ENCODE data around the gene MAPRE2.
"Not testable (repeated sequence)": the region's sequence is repeated elsewhere in the genome, so short reads cannot be mapped to it uniquely, and the experiment has no call there.

Gene MAPRE2

GRCh38 chr18:35155398-35156117, 114.3 kb downstream of the MAPRE2 start:
- DNase-seq (ENCODE audit: low spot score) = no peak

- no peak for DNase-seq (ENCODE audit: low spot score)
These were observed 116.0 kb downstream of the MAPRE2 start for GRCh38 chr18:35157181-35157580.

- DNase-seq (ENCODE audit: low spot score) = peak; percentile 15
These were observed 117.7 kb downstream of the MAPRE2 start for GRCh38 chr18:35158728-35159450.

- DNase-seq (ENCODE audit: low spot score) = no peak
These were observed 118.6 kb downstream of the MAPRE2 start for GRCh38 chr18:35159782-35160181.

- no peak for DNase-seq (ENCODE audit: low spot score)
These were observed 120.3 kb downstream of the MAPRE2 start for GRCh38 chr18:35161485-35161884.

- no peak for DNase-seq (ENCODE audit: low spot score)
These were observed 120.7 kb downstream of the MAPRE2 start for GRCh38 chr18:35161934-35162333.

GRCh38 chr18:35163014-35163539, 121.9 kb downstream of the MAPRE2 start:
- DNase-seq (ENCODE audit: low spot score) = no peak

GRCh38 chr18:35163721-35164120, 122.5 kb downstream of the MAPRE2 start:
- DNase-seq (ENCODE audit: low spot score) = no peak

- no peak for DNase-seq (ENCODE audit: low spot score)
These were observed 122.9 kb downstream of the MAPRE2 start for GRCh38 chr18:35164133-35164532.

- DNase-seq (ENCODE audit: low spot score) = no peak
These were observed 126.1 kb downstream of the MAPRE2 start for GRCh38 chr18:35167332-35167731.

- no peak for DNase-seq (ENCODE audit: low spot score)
These were observed 126.6 kb downstream of the MAPRE2 start for GRCh38 chr18:35167857-35168256.

GRCh38 chr18:35170323-35170722, 129.1 kb downstream of the MAPRE2 start:
- DNase-seq (ENCODE audit: low spot score) = not testable (repeated sequence)

GRCh38 chr18:35171315-35171987, 130.2 kb downstream of the MAPRE2 start:
- DNase-seq (ENCODE audit: low spot score) = no peak

- DNase-seq (ENCODE audit: low spot score) = no peak
These were observed 130.8 kb downstream of the MAPRE2 start for GRCh38 chr18:35172009-35172408.

GRCh38 chr18:35172451-35173035, 131.3 kb downstream of the MAPRE2 start:
- DNase-seq (ENCODE audit: low spot score) = no peak

GRCh38 chr18:35174093-35174731, 133.0 kb downstream of the MAPRE2 start:
- no peak for DNase-seq (ENCODE audit: low spot score)

GRCh38 chr18:35174745-35175144, 133.5 kb downstream of the MAPRE2 start:
- no peak for DNase-seq (ENCODE audit: low spot score)

- DNase-seq (ENCODE audit: low spot score) = no peak
These were observed 135.7 kb downstream of the MAPRE2 start for GRCh38 chr18:35176925-35177324.

- no peak for DNase-seq (ENCODE audit: low spot score)
These were observed 137.0 kb downstream of the MAPRE2 start for GRCh38 chr18:35178260-35178659.

- no peak for DNase-seq (ENCODE audit: low spot score)
These were observed 138.7 kb downstream of the MAPRE2 start for GRCh38 chr18:35179906-35180305.

GRCh38 chr18:35180455-35180854, 139.2 kb downstream of the MAPRE2 start:
- DNase-seq (ENCODE audit: low spot score) = no peak

- DNase-seq (ENCODE audit: low spot score) = no peak
These were observed 140.9 kb downstream of the MAPRE2 start for GRCh38 chr18:35182151-35182550.

Measured in CD4-positive, alpha-beta T cell treated with Interleukin-2 at 100 ng/mL for 4 hours (primary cell).